22Rv1 (cell line): ENCODE measurements around the gene GMIP.
"Not testable (repeated sequence)": the region's sequence is repeated elsewhere in the genome, so short reads cannot be mapped to it uniquely, and the experiment has no call there.

Experiments
- H3K27ac ChIP-seq: fragments of 450-650 bp; 2 replicates; pipeline ENCODE4 v1.5.1; 2017
- ZFX ChIP-seq: fragments of 450-650 bp; IDR thresholded peaks from 2 replicates; pipeline ENCODE4 v1.6.1; 2017; ENCODE audit warnings: antibody characterized with exemption, borderline replicate concordance
- TF ChIP-seq, protein P1 (sequence below): fragments of 450-650 bp; IDR thresholded peaks from 2 replicates; pipeline ENCODE4 v1.5.1; 2017; ENCODE audit warnings: mild to moderate bottlenecking

GMIP gene

DNA sequence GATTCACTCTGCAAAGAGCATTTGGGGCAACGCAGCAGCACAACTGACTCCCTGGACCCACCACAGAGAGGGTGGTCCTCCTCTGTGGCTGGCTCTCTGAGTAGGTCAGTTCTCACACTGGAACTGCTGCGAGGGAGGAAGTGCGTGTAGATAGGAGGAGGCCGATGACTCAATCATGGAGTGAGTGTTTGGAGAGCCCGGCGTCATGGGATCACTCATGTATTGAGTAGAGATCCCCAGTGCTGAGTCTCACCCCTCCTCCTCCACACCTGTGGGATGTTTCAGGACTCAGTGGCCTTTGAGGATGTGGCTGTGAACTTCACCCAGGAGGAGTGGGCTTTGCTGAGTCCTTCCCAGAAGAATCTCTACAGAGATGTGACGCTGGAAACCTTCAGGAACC lies 34.1 kb upstream of the GMIP start:
- no peak for TF ChIP-seq ZFX
- TF ChIP-seq, protein P1, sequence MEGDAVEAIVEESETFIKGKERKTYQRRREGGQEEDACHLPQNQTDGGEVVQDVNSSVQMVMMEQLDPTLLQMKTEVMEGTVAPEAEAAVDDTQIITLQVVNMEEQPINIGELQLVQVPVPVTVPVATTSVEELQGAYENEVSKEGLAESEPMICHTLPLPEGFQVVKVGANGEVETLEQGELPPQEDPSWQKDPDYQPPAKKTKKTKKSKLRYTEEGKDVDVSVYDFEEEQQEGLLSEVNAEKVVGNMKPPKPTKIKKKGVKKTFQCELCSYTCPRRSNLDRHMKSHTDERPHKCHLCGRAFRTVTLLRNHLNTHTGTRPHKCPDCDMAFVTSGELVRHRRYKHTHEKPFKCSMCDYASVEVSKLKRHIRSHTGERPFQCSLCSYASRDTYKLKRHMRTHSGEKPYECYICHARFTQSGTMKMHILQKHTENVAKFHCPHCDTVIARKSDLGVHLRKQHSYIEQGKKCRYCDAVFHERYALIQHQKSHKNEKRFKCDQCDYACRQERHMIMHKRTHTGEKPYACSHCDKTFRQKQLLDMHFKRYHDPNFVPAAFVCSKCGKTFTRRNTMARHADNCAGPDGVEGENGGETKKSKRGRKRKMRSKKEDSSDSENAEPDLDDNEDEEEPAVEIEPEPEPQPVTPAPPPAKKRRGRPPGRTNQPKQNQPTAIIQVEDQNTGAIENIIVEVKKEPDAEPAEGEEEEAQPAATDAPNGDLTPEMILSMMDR = no peak
- H3K27ac ChIP-seq = no peak overlapping the region

DNA sequence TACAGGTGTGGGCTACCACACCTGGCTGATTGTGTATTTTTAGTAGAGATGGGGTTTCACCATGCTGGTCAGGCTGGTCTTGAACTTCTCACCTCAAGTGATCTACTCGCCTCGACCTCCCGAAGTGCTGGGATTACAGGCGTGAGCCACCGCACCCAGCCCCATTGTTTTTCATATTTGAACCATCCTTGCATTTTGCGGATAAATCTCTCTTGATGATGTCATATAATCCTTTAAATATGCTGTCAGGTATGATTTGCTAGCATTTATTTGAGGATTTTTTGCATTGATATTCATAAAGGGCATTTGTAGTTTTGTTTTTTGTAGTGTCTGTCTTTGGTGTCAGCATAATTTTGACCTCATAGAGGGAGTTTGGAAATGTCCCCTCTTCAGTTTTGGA lies 30.9 kb upstream of the GMIP start:
- TF ChIP-seq, protein P1 = no peak
- no peak for TF ChIP-seq ZFX
- no peak overlapping the region for H3K27ac ChIP-seq

DNA sequence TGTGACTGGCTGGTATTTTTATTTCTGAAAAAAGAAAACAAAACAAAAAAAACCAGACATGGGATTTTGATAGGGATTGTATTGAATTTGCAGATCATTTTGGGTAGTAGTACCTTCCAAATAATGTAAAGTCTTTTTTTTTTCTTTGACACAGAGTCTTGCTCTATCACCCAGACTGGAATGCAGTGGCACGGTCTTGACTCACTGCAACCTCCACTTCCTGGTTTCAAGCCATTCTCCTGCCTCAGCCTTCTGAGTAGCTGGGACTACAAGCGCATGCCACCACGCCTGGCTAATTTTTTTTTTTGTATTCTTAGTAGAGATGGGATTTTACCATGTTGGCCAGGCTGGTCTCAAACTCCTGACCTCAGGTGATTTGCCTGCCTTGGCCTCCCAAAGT lies 29.4 kb upstream of the GMIP start:
- no peak overlapping the region for H3K27ac ChIP-seq
- TF ChIP-seq, protein P1 = no peak
- TF ChIP-seq ZFX = no peak

DNA sequence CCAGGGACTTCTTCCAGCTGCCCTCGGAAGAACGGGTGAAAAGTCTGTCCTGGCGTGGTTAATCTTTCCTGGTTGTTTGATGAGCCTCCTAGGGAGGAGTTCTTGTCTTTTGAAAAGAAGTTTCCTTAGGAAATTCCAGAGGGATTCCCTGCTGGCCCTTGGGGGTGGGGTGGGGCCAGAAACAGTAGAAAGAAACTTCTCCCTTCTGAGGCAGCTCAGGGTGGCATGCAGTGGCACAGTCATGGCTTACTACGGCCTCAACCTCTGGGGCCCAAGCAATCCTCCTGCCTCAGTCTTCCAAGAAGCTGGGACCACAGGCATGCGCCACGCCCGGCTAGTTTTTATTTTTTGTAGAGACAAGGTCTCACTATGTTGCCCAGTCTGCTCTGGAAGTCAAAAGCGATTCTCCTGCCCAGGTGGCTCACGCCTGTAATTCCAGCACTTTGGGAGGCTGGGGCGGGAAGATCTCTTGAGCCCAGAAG lies 26.7 kb upstream of the GMIP start:
- no peak overlapping the region for H3K27ac ChIP-seq
- TF ChIP-seq ZFX = no peak
- TF ChIP-seq, protein P1 = no peak

DNA sequence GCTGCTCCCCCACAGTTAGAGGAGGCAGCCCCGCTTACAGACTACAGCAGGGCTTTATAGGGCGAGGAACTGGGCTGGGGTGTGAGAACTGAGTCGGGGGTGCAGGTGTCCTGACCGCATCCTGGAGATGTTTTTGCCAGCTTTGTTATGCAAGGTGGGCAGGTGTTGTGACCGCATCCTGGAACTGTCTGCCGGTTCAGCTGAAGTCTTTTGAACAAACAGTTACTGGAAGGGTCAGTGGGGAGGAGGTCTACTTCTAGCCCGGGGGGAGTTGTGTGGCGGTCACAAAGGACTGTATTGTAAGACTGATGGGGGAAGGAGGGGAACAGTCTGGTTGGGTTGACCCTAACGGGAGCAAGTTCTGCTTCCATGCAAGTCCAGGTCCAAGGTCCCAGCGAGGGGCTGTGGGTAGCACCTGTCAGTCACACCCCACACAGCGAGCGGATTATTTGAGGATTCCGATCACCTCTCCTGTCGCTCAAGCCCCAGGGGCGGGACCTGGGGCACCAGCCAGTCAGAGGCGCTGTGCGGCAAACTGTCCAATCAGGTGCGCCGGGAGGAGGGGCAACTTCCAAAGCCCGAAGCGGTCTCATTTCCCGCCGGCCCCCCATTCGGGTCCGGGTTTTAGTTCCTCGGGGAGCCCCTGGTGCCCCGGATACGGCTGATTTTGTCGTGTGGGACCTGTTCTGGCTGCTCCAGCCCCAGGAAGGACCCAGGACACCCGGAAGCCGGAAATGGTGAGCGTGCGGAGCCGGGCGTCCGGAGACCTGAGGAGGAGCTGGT lies 25.0 kb upstream of the GMIP start, which contains the start of gene ZNF101:
TSS of gene ZNF101 (plus strand) at position 610 of the 783 bp plus-strand sequence. CDS start at position 735, 125 bp downstream.
- H3K27ac ChIP-seq = peak within 1 kb of the TSS; percentile 59
- no peak for TF ChIP-seq ZFX
- TF ChIP-seq, protein P1 = no peak

DNA sequence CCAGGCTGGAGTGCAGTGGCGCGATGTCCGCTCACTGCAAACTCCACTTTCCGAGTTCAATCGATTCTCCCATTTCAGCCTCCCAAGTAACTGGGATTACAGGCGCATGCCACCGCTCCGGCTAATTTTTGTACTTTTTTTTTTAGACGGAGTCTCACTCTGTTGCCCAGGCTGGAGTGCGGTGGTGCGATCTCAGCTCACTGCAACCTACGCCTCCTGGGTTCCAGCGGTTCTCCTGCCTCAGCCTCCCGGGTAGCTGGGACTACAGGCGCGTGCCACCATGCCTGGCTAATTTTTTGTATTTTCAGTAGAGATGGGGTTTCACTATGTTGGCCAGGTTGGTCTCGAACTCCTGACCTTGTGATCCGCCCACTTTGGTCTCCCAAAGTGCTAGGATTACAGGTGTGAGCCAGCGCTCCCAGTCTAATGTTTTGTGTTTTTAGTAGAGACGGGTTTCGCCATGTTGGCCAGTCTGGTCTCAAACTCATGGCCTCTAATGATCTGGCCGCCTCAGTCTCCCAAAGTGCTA lies 22.0 kb upstream of the GMIP start:
- H3K27ac ChIP-seq = not testable (repeated sequence)

DNA sequence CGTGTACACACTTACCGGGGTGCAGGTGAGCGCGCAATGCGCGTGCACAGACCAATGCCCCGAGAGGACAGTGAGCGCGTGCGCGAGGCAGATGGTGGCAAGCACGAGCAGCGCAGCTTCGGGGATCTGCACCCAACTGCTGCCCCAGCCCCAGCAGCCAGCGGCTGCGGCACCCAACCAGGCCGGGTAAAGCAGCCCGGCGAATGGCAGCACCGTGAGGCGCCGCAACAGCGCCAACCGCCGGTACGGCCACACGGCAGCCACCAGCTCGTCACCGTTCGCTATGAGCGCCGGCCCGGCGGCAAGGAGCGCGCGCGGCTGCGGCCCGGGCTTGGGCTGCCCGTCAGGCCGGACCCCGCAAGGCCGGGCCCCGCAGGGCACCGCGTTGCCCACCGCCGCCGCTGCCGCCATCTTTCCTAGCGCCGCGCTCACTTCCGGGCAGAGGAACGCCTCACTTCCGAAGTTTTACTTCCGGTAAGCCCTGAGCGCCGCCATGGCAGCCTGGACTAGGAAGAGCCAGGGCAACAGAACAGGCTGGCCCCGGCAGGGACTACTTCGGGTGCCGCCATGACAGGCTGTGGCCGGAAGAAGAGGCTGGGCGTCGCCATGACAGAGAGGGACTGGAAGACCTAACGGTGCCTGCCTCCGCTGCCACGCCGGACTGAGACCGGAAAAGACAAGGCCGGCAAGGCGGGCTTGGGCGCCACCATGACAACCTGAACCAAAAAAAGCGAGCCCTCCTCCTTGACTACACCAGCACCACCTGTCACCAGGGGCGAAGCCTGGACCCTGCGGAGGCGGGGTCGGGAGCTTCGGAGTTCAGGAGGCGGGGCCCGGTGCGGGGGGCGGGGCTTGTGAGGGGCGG lies 20.0 kb upstream of the GMIP start, which contains the start of gene ATP13A1:
TSS of gene ATP13A1 (minus strand) at position 421 of the 865 bp plus-strand sequence. CDS start at position 411, 10 bp downstream.
- TF ChIP-seq, protein P1 = peak; percentile 50
- no peak for TF ChIP-seq ZFX
- H3K27ac ChIP-seq = peak within 1 kb of the TSS; percentile 84
